ENCODE measurements around the gene TMEM253.
A peak's percentile ranks its signal among the peaks of the same experiment; 100 is the strongest.

TMEM253 gene

GRCh38 chr14:21103710-21104447, 3.0 kb downstream of the TMEM253 start:
- peak; percentile 91 to 93 (median 92) for DNase-seq (ENCODE audit: low read depth in 2 of 3, low spot score in 1 of 3)

- peak in 2 of 3 donors; percentile 35 to 49 for DNase-seq (ENCODE audit: low read depth in 2 of 3, low spot score in 1 of 3)
These were observed 3.7 kb downstream of the TMEM253 start for GRCh38 chr14:21104448-21105060.

GRCh38 chr14:21105095-21105494, 4.2 kb downstream of the TMEM253 start:
- DNase-seq (ENCODE audit: low read depth in 2 of 3, low spot score in 1 of 3): no peak

- no peak for DNase-seq (ENCODE audit: low read depth in 2 of 3, low spot score in 1 of 3)
These were observed 5.3 kb downstream of the TMEM253 start for GRCh38 chr14:21106176-21106497.

- DNase-seq (ENCODE audit: low read depth in 2 of 3, low spot score in 1 of 3): peak; percentile 61 to 68 (median 65)
These were observed 5.8 kb downstream of the TMEM253 start for GRCh38 chr14:21106498-21107282.

- no peak for DNase-seq (ENCODE audit: low read depth in 2 of 3, low spot score in 1 of 3)
These were observed 6.5 kb downstream of the TMEM253 start for GRCh38 chr14:21107283-21107800.

- no peak for DNase-seq (ENCODE audit: low read depth in 2 of 3, low spot score in 1 of 3)
These were observed 7.9 kb downstream of the TMEM253 start for GRCh38 chr14:21108791-21109190.

- peak in 1 of 3 donors; percentile 44 for DNase-seq (ENCODE audit: low read depth in 2 of 3, low spot score in 1 of 3)
These were observed 8.7 kb downstream of the TMEM253 start for GRCh38 chr14:21109377-21110138.

- DNase-seq (ENCODE audit: low read depth in 2 of 3, low spot score in 1 of 3): no peak
These were observed 11.4 kb downstream of the TMEM253 start for GRCh38 chr14:21112255-21112654.

- no peak for DNase-seq (ENCODE audit: low read depth in 2 of 3, low spot score in 1 of 3)
These were observed 12.5 kb downstream of the TMEM253 start for GRCh38 chr14:21113369-21113768.

- no peak for DNase-seq (ENCODE audit: low read depth in 2 of 3, low spot score in 1 of 3)
These were observed 18.1 kb downstream of the TMEM253 start for GRCh38 chr14:21118933-21119332.

- DNase-seq (ENCODE audit: low read depth in 2 of 3, low spot score in 1 of 3): no peak
These were observed 19.8 kb downstream of the TMEM253 start for GRCh38 chr14:21120686-21121085.

GRCh38 chr14:21121122-21121521, 20.3 kb downstream of the TMEM253 start:
- no peak for DNase-seq (ENCODE audit: low read depth in 2 of 3, low spot score in 1 of 3)

GRCh38 chr14:21123429-21123828, 22.6 kb downstream of the TMEM253 start:
- no peak for DNase-seq (ENCODE audit: low read depth in 2 of 3, low spot score in 1 of 3)

GRCh38 chr14:21133901-21134300, 33.0 kb downstream of the TMEM253 start:
- DNase-seq (ENCODE audit: low read depth in 2 of 3, low spot score in 1 of 3): no peak

GRCh38 chr14:21136024-21136423, 35.2 kb downstream of the TMEM253 start:
- DNase-seq (ENCODE audit: low read depth in 2 of 3, low spot score in 1 of 3): no peak

- DNase-seq (ENCODE audit: low read depth in 2 of 3, low spot score in 1 of 3): no peak
These were observed 41.5 kb downstream of the TMEM253 start for GRCh38 chr14:21142357-21142756.

GRCh38 chr14:21145437-21145836, 44.6 kb downstream of the TMEM253 start:
- no peak for DNase-seq (ENCODE audit: low read depth in 2 of 3, low spot score in 1 of 3)

- no peak for DNase-seq (ENCODE audit: low read depth in 2 of 3, low spot score in 1 of 3)
These were observed 48.9 kb downstream of the TMEM253 start for GRCh38 chr14:21149641-21150367.
